Muscle layer of duodenum (tissue), 2 donors: ENCODE data around the gene ADORA3.

Experiments
- H3K27ac ChIP-seq: one replicate; pipeline ENCODE4 v1.7.0; 2013; ENCODE audit warnings: mild to moderate bottlenecking, low read length
- H3K27me3 ChIP-seq: one replicate; pipeline ENCODE4 v1.7.0; 2013; ENCODE audit warnings: low read depth, mild to moderate bottlenecking, control low read depth, low read length
- H3K36me3 ChIP-seq, 2 donors: one replicate each; pipeline ENCODE4 v1.7.0; 2013; ENCODE audit warnings: low read length in 2 of 2, control low read depth in 1 of 2, mild to moderate bottlenecking in 1 of 2; ENCODE audit not compliant: insufficient read depth in 2 of 2, control insufficient read depth in 1 of 2
- H3K4me1 ChIP-seq, 2 donors: one replicate each; pipeline ENCODE4 v1.7.0; 2013; ENCODE audit warnings: low read length in 2 of 2, mild to moderate bottlenecking in 2 of 2, control low read depth in 1 of 2, moderate library complexity in 1 of 2; ENCODE audit not compliant: insufficient read depth in 2 of 2, control insufficient read depth in 1 of 2
- H3K4me3 ChIP-seq, 2 donors: one replicate each; pipeline ENCODE4 v1.7.0; 2013; ENCODE audit warnings: low read length in 2 of 2, low read depth in 1 of 2, mild to moderate bottlenecking in 1 of 2
- H3K9me3 ChIP-seq, 2 donors: one replicate each; pipeline ENCODE4 v1.7.0; 2013; ENCODE audit warnings: low read length in 2 of 2, control low read depth in 1 of 2, mild to moderate bottlenecking in 1 of 2; ENCODE audit not compliant: control insufficient read depth in 1 of 2
- donor health status: healthy.

Gene ADORA3

GRCh38 chr1:111517469-111518225, 14.2 kb upstream of the ADORA3 start:
- Histone ChIP-seq H3K4me3 (no peak overlapping the region), H3K4me1 (peaks cover 7 to 13% of the 10 kb centered on the region in 2 donors), H3K27ac (no peak overlapping the region), H3K27me3 (no peaks in the 10 kb centered on the region), H3K36me3 (no peaks in the 10 kb centered on the region), H3K9me3 (no peaks in the 10 kb centered on the region)

DNA sequence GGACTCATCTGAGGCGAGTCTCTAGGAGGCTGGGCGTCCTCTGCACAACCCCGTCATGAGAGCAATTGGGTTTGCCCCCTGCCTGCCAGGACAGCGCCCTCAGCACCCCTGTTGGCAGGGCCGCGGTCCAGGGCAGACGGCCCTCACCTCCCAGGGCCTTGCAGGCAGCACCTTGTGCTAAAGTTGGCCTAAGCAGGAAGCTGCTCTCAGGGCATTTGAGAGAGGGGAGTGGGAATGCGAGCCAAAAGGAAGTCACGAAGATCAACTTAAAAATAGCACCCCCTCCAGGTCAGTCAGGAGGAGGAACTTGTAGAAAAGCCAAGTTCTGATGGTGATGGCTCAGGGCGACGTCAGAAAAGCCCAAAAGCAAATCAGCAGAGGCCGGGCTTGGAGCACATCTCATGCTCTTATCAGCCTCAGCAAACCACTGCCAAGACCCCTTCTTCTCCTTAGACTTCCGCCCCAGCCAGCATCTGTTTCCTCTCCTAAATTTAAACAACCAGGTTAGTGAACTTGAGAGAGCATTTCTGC, 12.6 kb upstream of the ADORA3 start:
- H3K27ac ChIP-seq: peak overlapping the region; percentile 47
- no peaks in the 10 kb centered on the region for H3K9me3 ChIP-seq
- peak overlapping the region; percentile 38 to 57 for H3K4me3 ChIP-seq
- no peaks in the 10 kb centered on the region for H3K27me3 ChIP-seq
- no peaks in the 10 kb centered on the region for H3K36me3 ChIP-seq
- H3K4me1 ChIP-seq: peaks cover 7 to 22% of the 10 kb centered on the region in 2 donors

GRCh38 chr1:111515291-111516004, 12.0 kb upstream of the ADORA3 start:
- Histone ChIP-seq H3K4me3 (peak overlapping the region; percentile 38 to 57), H3K27ac (no peak overlapping the region), H3K4me1 (peaks cover 7 to 29% of the 10 kb centered on the region in 2 donors)

DNA sequence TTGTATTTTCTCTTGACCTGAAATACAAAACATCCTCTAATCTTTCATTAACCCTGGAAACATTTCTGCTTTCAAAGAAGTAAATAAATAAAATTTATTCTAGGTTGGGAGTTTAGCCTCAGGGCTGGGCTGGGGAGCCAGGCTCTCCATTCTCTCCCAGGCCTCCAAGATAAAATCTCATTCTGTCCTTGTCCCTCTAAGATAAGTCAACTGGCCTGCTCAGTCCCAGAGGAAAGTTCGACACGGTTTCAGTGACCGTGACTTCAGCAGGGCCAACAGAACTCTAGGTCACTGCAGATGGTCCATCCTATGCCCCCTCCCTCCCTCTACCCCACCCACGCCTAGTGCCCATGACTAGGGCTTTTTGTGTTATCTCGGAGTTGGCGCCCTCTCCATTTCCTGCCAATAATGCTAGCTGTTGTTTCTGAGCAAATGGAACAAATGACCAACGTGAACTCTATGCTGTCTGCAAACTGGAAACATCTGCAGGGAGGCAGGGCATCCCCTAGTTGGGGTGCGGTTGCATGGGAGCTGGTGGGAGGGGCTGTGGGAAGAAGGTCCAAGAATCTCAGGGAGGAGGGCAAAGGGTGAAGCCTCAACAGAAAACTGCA, 10.1 kb upstream of the ADORA3 start:
- H3K27ac ChIP-seq: no peak overlapping the region
- H3K4me1 ChIP-seq: peaks cover 10 to 45% of the 10 kb centered on the region in 2 donors

More at GRCh38 chr1:111515291-111516004, 12.0 kb upstream of the ADORA3 start:
- Histone ChIP-seq H3K36me3 (no peaks in the 10 kb centered on the region), H3K9me3 (no peaks in the 10 kb centered on the region), H3K27me3 (no peaks in the 10 kb centered on the region)

DNA sequence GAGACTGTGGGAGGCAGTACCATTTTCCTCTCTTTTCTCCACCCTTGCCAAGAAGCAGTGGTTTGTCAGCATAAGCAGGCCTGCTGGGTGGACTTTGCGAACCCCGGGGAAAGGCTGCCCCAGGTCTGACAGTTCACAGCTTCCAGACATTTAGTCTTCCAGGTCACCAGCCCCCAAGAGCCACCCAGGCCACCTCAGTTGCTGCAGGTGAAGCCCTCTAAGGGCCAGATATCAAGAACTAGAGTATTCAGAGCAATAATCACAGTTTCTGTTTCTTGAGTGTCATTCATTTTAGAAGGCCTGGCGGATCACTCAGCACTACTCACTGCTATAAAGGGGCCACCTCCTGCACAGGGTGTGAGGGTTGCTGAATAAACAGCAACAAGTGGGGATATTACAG, 9.5 kb upstream of the ADORA3 start:
- Histone ChIP-seq H3K36me3 (peaks cover 0 to 2% of the 10 kb centered on the region in 2 donors), H3K27me3 (no peaks in the 10 kb centered on the region), H3K27ac (no peak overlapping the region), H3K4me3 (no peak overlapping the region), H3K4me1 (peaks cover 11 to 47% of the 10 kb centered on the region in 2 donors), H3K9me3 (no peaks in the 10 kb centered on the region)

More for the DNA sequence above, 10.1 kb upstream of the ADORA3 start:
- H3K27me3 ChIP-seq: no peaks in the 10 kb centered on the region
- no peak overlapping the region for H3K4me3 ChIP-seq
- H3K36me3 ChIP-seq: no peaks in the 10 kb centered on the region
- H3K9me3 ChIP-seq: no peaks in the 10 kb centered on the region

- H3K4me3 ChIP-seq: no peak overlapping the region
- H3K9me3 ChIP-seq: no peaks in the 10 kb centered on the region
- H3K4me1 ChIP-seq: peaks cover 17 to 53% of the 10 kb centered on the region in 2 donors
- no peak overlapping the region for H3K27ac ChIP-seq
- no peaks in the 10 kb centered on the region for H3K27me3 ChIP-seq
- peaks cover 0 to 4% of the 10 kb centered on the region in 2 donors for H3K36me3 ChIP-seq
Measured at GRCh38 chr1:111512132-111512889, 8.9 kb upstream of the ADORA3 start.

DNA sequence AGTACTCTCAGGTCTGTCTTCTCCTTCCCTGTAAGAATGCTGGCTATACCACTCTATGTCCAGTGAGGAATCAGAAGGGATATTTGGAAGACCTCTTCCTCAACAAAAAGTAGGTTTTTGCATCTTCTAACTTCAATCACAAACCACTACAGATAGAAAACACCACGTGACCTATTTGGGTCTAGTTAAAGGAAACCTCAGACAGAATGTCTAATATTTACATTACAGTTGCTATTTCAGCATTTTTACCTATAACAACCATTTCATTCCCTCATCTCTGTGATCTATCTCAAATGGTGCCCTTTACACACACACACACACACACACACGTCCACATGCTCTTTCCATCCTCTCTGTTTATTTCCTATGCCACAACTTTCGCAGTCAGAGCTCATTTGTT, 7.9 kb upstream of the ADORA3 start:
- Histone ChIP-seq H3K4me1 (peaks cover 15 to 53% of the 10 kb centered on the region in 2 donors), H3K27ac (no peak overlapping the region), H3K27me3 (no peaks in the 10 kb centered on the region), H3K36me3 (peaks cover 0 to 4% of the 10 kb centered on the region in 2 donors), H3K4me3 (no peak overlapping the region), H3K9me3 (no peaks in the 10 kb centered on the region)

DNA sequence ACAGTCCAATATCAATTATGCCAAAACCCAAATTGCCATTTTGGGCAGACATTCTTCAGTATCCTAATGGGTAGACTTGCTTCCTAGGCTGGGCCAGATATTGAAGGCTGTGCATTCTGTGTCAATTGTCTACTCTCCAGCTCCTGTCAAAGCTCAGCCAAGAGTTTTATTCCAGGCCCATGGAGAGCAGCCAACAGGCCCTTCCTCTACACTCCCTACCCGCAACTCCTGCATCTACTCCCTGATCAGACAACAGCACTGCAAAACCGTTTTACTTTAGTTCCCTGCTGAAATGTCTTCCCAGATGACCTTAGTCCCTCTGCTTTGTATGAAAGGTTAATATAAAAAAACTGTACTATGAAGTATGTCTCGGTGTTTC, 6.6 kb upstream of the ADORA3 start:
- peak overlapping the region; percentile 10 for H3K27ac ChIP-seq
- no peaks in the 10 kb centered on the region for H3K9me3 ChIP-seq
- H3K27me3 ChIP-seq: no peaks in the 10 kb centered on the region
- H3K4me3 ChIP-seq: no peak overlapping the region
- H3K36me3 ChIP-seq: peaks cover 0 to 4% of the 10 kb centered on the region in 2 donors
- peaks cover 11 to 51% of the 10 kb centered on the region in 2 donors for H3K4me1 ChIP-seq

DNA sequence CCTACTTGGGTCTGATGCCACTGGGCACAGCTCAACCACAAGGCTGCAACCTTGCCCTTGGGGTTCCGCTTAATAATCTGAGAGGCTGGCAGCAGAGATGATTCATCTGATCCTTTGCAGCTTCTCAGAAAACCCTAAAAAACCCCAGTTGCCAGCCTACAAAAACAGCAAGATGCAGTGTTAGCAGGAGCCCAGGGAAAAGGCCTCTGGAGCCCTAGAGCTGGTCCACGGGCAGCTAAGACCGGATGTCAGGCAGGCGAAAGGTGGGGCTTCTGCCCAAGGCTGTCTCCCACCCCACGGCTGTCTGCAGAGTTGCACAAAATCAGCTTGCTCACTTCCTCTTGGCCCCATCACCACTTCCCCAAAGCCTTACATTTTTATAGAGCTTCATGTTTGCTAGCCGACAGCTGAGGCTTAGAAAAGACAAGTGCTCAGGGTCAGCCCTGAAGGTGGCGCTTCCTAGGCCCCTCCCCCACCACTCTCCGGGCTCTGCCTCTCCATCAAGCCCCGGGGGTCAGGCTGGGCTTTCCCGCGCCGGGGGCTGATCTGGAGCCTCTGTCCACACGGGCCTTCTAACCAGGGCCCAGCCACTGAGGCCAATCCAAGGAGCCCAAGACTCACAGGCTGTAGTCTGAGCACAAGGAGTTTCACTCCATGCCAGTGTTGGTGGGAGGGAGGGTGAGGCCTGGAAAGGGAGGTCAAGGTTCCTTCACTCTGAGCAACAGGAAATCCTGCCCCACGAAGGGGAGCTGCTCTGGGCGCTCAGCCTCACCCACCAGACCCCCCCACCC, 4.2 kb upstream of the ADORA3 start:
- peak overlapping the region; percentile 52 to 55 for H3K4me3 ChIP-seq
- peaks cover 0 to 4% of the 10 kb centered on the region in 2 donors for H3K36me3 ChIP-seq
- no peaks in the 10 kb centered on the region for H3K9me3 ChIP-seq
- no peaks in the 10 kb centered on the region for H3K27me3 ChIP-seq
- peaks cover 11 to 55% of the 10 kb centered on the region in 2 donors for H3K4me1 ChIP-seq
- H3K27ac ChIP-seq: peak overlapping the region; percentile 97

DNA sequence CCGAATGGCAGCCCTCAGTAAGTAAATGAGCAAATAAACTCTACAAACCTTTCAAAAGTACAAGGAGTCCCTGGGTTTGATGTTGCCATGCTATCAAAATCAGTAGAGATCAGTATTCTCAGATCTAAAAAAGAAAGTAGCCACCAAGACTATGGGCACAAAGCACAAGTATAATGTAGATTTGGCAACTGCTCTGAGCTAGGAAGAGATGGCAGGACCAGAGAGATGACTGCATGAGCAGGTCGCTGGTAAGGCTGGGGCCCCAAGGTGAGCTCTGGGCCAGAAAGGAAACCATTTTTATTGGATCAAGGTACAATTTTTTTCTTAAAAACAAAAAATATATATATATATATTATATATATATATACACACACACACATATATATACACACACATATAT, 3.1 kb upstream of the ADORA3 start:
- no peak overlapping the region for H3K4me3 ChIP-seq
- H3K4me1 ChIP-seq: peaks cover 11 to 49% of the 10 kb centered on the region in 2 donors
- H3K27ac ChIP-seq: peak overlapping the region; percentile 50

More for the DNA sequence above, 3.1 kb upstream of the ADORA3 start:
- H3K9me3 ChIP-seq: no peaks in the 10 kb centered on the region
- H3K27me3 ChIP-seq: no peaks in the 10 kb centered on the region
- peaks cover 0 to 4% of the 10 kb centered on the region in 2 donors for H3K36me3 ChIP-seq
